NCI-H510A treated with DMSO at 0.1 percent for 48 hours (cell line): ENCODE measurements around the gene ERBB4.
A peak's percentile ranks its signal among the peaks of the same experiment; 100 is the strongest.
"Not testable (repeated sequence)": the region's sequence is repeated elsewhere in the genome, so short reads cannot be mapped to it uniquely, and the experiment has no call there.

Experiments used
- DNase-seq: peaks from one replicate; lab custom pipeline; 2025; lab: John Stamatoyannopoulos, UW

Gene ERBB4

DNA sequence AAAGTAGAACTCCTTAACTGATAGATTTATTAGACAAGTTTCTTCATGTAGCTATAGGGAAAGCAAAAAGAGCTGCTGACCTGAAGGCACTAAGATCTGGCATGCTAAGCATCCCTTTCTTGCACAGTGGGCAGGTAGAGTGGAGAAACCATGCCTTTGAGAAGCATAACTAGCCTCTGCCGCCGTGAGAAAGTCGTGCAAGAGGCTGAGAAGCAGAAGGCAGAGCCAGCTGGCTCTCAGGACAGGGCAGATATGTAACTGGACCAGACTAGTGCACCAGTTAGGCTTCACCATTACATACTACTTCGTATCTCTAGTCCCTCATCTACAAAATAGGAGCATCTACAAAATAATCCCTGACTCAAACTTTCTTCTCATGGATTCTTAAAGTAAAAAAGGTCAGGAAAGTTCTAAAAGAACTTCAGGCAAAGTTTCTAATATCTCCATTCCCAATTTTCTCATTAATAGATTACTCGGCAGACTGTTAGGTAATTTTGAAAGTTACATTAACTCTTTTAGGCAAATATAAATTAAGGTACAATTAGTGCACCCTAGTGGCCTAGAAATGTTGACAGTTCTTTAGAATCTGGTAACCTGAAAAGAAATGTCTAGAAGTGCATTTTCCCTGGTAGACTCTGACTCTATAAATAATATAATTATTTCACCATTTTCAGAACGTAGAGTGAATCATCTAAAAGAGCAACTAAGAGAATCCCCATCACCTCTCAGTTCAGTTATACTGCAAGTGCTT lies 10.3 kb downstream of the ERBB4 start:
- no peak for DNase-seq

DNA sequence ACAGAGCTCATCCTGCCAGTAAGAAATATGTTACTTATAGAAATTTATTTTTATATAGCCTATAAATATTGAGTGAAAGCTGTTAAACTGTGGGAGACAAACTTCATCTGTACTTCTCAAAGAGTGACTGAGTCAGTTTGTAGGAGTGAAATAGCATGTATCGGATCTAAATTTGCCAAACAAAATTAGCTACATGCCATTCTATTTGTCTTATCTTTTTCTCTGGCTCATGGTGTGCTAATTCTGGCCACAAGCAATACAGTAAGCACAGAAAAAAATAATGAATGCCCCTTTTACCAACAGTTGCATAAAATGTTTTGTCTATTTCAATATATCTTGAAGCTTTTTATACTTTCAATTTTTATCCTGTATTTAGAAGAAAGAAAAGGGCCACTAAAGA lies 12.5 kb downstream of the ERBB4 start:
- DNase-seq = no peak

- no peak for DNase-seq
Measured at GRCh38 chr2:212523756-212524155, 14.8 kb downstream of the ERBB4 start.

- DNase-seq = peak; percentile 6
Measured at GRCh38 chr2:212520340-212520739, 18.3 kb downstream of the ERBB4 start.

- DNase-seq = no peak
Measured at GRCh38 chr2:212517693-212518092, 20.9 kb downstream of the ERBB4 start.

- DNase-seq = no peak
Measured at GRCh38 chr2:212505586-212505985, 33.0 kb downstream of the ERBB4 start.

- DNase-seq = no peak
Measured at GRCh38 chr2:212495046-212495445, 43.6 kb downstream of the ERBB4 start.

- no peak for DNase-seq
Measured at GRCh38 chr2:212494418-212495020, 44.1 kb downstream of the ERBB4 start.

DNA sequence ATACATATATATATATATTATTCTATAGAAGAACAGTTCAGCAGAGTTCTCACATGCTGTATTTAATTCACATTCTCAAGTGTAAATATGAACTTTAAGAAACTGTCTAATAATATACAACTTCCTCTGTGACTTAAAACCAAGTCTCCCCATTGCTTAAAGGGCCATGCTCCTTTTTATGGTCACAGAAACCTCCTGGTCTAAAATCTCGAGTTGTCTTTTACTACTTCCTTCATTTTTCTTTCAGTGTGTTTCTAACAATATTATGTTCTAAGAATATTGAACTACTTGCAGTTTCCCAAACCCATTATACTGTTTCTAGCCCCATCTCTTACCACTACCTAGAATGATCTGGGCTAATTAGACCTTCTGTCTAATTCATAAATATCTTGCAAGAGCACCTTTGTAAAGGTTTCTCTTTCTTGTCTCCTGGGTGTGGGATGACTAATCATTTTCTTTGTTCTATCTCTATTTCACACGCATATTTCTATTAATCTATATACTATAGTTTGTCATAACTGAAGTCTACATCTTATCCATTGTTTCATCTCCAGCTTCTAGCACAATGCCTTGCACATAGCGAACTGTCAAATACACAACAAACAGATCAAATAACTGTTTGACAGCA lies 48.8 kb downstream of the ERBB4 start:
- no peak for DNase-seq

DNA sequence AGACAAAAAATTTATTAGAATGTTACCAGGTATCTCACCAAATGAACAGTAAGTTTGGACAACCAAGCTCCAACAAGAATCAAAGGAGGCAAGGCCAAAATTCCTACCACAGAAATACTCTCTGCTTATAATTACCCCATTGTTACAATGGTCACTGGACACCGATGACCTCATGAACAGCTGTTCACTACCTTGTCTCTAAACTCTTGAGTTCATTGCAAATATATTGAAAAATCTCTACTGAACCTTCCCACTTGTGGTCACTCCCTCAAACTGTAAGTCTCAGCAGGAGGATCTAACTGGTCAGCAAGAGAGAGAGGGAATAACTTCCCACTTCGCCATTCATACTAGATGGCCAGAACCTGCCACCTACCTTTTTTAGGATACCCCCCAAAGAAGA lies 50.0 kb downstream of the ERBB4 start:
- DNase-seq = no peak

DNA sequence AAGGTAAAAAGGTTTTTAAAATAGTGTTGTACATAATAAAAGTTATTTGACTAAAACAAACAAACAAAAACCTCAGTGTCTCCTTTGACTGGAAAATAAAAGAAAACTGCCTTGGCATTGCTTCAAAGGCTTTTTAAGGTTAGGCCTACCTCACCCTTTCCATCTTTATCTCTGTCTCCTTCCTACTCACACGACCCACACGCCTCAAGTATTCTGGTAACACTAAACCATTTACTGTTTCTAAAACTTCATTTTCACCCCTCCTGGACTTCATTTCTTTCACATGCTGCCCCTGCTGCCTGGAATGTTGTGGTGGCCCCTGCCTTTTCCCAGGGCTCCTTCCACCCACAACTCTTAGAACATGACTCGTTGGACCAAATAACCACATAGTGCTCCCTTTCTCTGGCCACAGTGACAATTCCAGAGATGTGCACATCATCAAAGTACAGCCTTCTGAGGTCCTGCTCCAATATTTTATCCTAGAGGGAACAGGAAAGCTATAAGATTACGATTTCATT lies 54.0 kb downstream of the ERBB4 start:
- no peak for DNase-seq

DNA sequence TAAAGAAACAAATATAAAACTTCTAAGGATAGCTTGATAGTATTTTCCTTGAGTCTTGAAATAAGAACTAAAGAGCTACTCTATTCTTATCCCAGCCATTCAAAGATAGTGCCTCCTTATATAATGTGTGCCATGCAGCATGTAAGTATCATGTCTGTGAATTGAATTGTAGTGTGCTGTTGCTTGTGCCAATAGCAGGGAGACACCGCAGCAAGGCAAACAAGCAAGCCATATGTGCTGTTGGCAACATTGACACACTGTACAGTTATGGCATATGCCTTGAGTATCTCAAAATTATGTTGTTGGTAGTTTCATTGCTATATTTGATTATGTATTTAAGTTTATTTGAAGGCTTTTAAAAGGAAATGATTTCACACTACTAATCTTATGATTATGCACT lies 58.2 kb downstream of the ERBB4 start:
- DNase-seq = no peak

GRCh38 chr2:212477571-212477970 lies 61.0 kb downstream of the ERBB4 start:
- no peak for DNase-seq

- no peak for DNase-seq
Measured at GRCh38 chr2:212473211-212473610, 65.4 kb downstream of the ERBB4 start.

GRCh38 chr2:212467551-212467950 lies 71.1 kb downstream of the ERBB4 start:
- DNase-seq = not testable (repeated sequence)

- no peak for DNase-seq
Measured at GRCh38 chr2:212465456-212465855, 73.1 kb downstream of the ERBB4 start.

DNA sequence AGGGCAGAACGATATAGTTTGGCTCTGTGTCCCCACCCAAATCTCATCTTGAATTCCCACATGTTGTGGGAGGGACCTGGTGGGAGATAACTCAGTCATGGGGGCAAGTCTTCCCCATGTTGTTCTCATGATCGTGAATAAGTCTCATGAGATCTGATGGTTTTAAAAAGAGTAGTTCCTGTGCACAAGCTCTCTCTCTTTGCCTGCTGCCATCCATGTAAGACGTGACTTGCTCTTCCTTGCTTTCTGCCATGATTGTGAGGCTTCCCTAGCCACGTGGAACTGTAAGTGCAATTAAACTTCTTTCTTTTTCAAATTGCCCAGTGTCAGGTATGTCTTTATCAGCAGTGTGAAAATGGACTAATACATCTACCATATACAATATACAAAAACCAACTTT lies 76.9 kb downstream of the ERBB4 start:
- not testable (repeated sequence) for DNase-seq

DNA sequence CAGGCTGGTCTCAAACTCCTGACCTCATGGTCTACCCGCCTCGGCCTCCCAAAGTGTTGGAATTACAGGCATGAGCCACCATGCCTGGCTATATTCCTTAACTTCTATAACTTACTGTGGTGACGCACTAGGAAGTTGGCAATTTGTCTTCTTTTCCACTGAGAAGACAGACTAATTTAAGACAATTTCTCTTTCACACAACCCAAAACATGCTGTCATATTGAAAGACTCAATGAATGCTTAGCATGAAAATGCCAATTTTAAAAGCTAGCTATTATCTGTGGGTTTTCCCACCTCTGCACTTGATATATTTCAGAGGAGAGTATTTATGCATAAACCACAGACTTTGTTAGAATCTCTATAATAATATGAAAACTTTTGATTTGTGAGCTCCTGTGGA lies 84.5 kb downstream of the ERBB4 start:
- DNase-seq = no peak

GRCh38 chr2:212451786-212452231 lies 86.8 kb downstream of the ERBB4 start:
- DNase-seq = no peak

GRCh38 chr2:212448698-212449097 lies 89.9 kb downstream of the ERBB4 start:
- no peak for DNase-seq

- no peak for DNase-seq
Measured at GRCh38 chr2:212441821-212442220, 96.8 kb downstream of the ERBB4 start.

GRCh38 chr2:212441141-212441540 lies 97.5 kb downstream of the ERBB4 start:
- DNase-seq = no peak
